Chondrocyte (in vitro differentiated cells): ENCODE results near the gene POLR2J. TPM values are rescaled to one million over a fixed set of nuclear protein-coding genes. Genes with fewer than 3 reads are reported as not detected.

ENCODE experiments used
- DNase-seq: peaks from one replicate; pipeline ENCODE4 v3.0.0; 2021; ENCODE audit warnings: mixed read lengths, low spot score
- H3K27ac Mint-ChIP-seq: one replicate; pipeline ENCODE4 v1.8.0; 2021; ENCODE audit warnings: mild to moderate bottlenecking, moderate library complexity, mixed read lengths; ENCODE audit not compliant: unreplicated experiment
- H3K27me3 Mint-ChIP-seq: 2 replicates; pipeline ENCODE4 v1.8.0; 2021; ENCODE audit warnings: low read depth, mixed read lengths
- H3K36me3 Mint-ChIP-seq: 2 replicates; pipeline ENCODE4 v1.8.0; 2021; ENCODE audit warnings: low read depth, mixed read lengths
- H3K4me1 Mint-ChIP-seq: 2 replicates; pipeline ENCODE4 v1.8.0; 2021; ENCODE audit warnings: low read depth, mild to moderate bottlenecking, mixed read lengths
- H3K4me3 Mint-ChIP-seq: one replicate; pipeline ENCODE4 v1.8.0; 2021; ENCODE audit warnings: mild to moderate bottlenecking, moderate library complexity, mixed read lengths; ENCODE audit not compliant: unreplicated experiment
- H3K9me3 Mint-ChIP-seq: 2 replicates; pipeline ENCODE4 v1.8.0; 2021; ENCODE audit warnings: low read depth, mixed read lengths
- total RNA-seq: library from RNA; stranded (reverse); gene quantifications from 3 replicates; pipeline ENCODE4 v1.2.1, GENCODE V29; 2021
- TF ChIP-seq, protein P1 (sequence below): fragments of 200-600 bp; sonication (generic); IDR thresholded peaks from 2 replicates; pipeline ENCODE4 v1.5.0; 2021; ENCODE audit warnings: antibody characterized with exemption, mild to moderate bottlenecking, moderate library complexity

The POLR2J gene
- total RNA-seq, 1 donor from 2014 or later: 36.6 TPM

DNA sequence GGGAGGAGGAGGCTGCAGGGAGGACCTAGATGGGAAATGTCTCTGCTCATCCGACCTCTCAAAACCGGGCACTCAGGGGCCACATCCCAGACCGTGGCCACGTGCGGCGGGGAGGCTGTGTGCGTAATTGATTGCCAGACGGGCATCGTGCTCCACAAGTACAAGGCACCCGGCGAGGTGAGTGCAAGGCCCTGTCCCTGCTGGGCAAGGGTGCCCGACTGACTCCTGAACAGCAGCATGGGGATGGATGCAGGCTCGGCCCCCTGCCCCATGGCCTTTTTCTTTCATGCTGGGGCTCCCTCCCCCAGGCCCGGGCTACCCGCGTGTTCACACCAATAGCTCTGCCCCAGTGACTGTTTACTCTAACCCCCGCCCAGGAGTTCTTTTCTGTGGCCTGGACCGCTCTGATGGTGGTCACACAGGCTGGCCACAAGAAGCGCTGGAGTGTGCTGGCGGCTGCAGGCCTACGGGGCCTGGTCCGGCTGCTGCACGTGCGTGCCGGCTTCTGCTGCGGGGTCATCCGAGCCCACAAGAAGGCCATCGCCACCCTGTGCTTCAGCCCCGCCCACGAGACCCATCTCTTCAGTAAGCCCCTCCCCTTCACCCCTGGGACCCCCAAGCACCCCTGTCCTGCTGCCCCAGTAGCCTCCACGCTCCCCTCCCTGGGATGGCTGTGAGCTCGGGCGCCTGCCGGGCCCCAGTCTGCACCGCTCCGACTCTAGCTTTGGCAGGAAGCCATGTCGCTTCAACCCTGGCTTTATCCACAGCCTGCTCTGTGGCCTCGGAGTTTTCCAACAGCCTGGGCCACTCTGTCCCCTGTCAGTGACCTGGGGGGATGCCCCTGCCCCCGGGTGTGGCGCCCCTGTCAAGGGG lies 10.0 kb downstream of the POLR2J start:
- no peaks in the 10 kb centered on the region for H3K9me3 Mint-ChIP-seq
- TF ChIP-seq, protein P1, sequence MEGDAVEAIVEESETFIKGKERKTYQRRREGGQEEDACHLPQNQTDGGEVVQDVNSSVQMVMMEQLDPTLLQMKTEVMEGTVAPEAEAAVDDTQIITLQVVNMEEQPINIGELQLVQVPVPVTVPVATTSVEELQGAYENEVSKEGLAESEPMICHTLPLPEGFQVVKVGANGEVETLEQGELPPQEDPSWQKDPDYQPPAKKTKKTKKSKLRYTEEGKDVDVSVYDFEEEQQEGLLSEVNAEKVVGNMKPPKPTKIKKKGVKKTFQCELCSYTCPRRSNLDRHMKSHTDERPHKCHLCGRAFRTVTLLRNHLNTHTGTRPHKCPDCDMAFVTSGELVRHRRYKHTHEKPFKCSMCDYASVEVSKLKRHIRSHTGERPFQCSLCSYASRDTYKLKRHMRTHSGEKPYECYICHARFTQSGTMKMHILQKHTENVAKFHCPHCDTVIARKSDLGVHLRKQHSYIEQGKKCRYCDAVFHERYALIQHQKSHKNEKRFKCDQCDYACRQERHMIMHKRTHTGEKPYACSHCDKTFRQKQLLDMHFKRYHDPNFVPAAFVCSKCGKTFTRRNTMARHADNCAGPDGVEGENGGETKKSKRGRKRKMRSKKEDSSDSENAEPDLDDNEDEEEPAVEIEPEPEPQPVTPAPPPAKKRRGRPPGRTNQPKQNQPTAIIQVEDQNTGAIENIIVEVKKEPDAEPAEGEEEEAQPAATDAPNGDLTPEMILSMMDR: no peak
- peaks cover 16% of the 10 kb centered on the region for H3K4me1 Mint-ChIP-seq
- DNase-seq: peak; percentile 86
- no peaks in the 10 kb centered on the region for H3K27me3 Mint-ChIP-seq
- peaks cover 5% of the 10 kb centered on the region for H3K36me3 Mint-ChIP-seq
- no peak overlapping the region for H3K4me3 Mint-ChIP-seq
- peak overlapping the region; percentile 32 for H3K27ac Mint-ChIP-seq

DNA sequence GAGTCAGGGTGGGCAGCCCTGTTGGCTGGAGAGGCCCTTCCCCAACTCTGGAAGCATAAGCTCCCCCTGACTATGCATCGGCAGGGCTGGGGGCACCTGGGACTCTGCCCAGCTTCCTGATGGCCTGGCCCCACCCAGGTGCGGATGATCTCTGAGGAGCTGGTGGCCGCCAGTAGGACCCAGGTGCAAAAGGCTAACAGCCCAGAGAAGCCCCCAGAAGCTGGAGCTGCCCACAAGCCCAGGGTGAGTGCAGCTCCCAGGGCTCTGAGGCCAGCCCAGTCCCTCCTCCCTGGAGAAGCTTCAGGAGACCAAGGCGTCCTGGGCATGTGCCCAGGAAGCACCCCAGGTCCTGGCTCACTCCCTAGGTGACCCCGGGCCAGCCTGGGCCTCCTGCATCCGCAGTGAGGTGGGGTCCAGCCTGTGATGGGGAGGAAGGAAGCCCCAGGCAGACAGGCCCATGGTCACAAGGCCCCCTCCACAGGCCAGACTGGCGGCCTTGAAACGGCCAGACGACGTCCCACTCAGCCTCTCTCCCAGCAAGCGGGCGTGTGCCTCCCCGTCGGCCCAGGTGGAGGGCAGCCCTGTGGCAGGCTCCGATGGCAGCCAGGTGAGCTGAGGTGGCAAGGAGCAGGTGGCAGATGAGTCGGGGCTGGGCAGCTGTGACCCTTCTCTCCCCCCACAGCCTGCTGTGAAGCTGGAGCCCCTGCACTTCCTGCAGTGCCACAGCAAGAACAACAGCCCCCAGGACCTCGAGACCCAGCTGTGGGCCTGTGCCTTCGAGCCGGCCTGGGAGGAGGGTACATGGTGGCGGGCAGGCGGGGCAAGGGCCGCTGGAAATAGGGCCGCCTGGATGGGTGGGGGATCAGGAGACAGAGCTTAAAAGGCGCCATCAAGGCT lies 10.9 kb downstream of the POLR2J start:
- Mint-ChIP-seq H3K27ac (no peak overlapping the region), H3K4me1 (peaks cover 19% of the 10 kb centered on the region), H3K4me3 (no peak overlapping the region), H3K27me3 (no peaks in the 10 kb centered on the region), H3K36me3 (peaks cover 5% of the 10 kb centered on the region), H3K9me3 (no peaks in the 10 kb centered on the region)
- TF ChIP-seq, protein P1: no peak
- DNase-seq: peak; percentile 88

DNA sequence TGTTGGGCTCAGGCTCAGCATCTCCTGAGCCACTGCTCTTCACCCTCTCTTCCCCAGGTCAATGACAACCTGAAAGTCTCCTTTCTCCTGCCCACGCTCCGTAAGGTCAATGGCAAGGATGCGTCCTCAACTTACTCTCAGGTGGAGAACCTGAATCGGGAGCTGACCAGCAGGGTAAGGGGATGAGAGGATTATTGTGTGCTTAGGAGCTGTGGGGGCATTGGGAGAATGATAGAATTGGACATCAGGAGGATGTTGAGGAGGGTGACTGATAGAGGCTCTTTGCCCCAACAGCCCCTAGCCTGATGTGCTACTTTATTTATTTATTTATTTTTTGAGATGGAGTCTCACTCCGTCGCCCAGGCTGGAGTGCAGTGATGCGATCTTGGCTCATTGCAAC lies 12.6 kb downstream of the POLR2J start:
- no peak overlapping the region for H3K27ac Mint-ChIP-seq
- TF ChIP-seq, protein P1: no peak
- H3K27me3 Mint-ChIP-seq: no peaks in the 10 kb centered on the region
- no peaks in the 10 kb centered on the region for H3K36me3 Mint-ChIP-seq
- peaks cover 19% of the 10 kb centered on the region for H3K4me1 Mint-ChIP-seq
- no peak for DNase-seq
- H3K9me3 Mint-ChIP-seq: no peaks in the 10 kb centered on the region
- H3K4me3 Mint-ChIP-seq: peak overlapping the region; percentile 97

DNA sequence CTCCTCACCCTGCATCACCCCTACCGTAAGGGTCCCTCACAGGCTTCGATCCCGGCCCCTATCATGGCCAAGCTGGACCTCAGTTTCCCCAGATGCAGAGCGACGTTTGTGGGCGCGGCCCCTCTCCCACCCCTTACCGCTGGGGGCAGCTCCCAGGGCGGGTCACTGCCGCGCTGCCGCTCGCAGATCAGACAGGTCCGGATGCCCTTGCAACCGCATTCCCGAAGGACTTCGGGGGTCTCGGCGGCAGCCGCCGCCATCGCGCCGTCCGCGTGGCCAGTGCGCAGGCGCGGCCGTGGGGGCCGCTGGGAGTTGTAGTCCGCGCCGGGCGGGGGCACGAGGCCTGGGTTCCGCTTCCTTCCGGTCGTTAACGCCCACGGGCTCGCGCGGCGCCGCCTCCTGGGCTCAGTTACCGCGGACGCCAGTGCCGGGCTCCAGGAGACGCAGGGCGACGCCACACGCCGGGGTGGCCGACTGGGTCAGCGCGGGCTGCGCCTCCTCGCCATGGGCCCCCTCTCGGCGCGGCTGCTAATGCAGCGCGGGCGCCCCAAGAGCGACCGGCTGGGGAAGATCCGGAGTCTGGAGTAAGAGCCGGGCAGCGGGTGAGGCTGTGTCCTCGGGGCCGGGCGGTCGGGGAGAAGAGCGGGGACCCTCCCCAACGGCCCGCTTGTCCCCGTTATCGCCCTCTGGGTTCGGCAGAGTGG lies 14.0 kb downstream of the POLR2J start, which contains the start of the genes ALKBH4 and LRWD1:
Gene ALKBH4 (minus strand): TSS at position 287 of the 704 bp plus-strand sequence. CDS start 27 bp downstream, at position 260.
Gene LRWD1 (plus strand): TSS at position 408 of the 704 bp plus-strand sequence. CDS start 97 bp downstream, at position 505.
- Mint-ChIP-seq H3K9me3 (no peaks in the 10 kb centered on the region), H3K4me1 (peaks cover 19% of the 10 kb centered on the region), H3K36me3 (peaks cover 2% of the 10 kb centered on the region), H3K27ac (peak within 1 kb of the TSS; percentile 74), H3K27me3 (no peaks in the 10 kb centered on the region), H3K4me3 (peak within 1 kb of the TSS; percentile 97)
- DNase-seq: peak; percentile 98
- TF ChIP-seq, protein P1: peak; percentile 58
